ENCODE results near the gene NCOA7.
"Not testable (repeated sequence)": the region's sequence is repeated elsewhere in the genome, so short reads cannot be mapped to it uniquely, and the experiment has no call there.

- not testable (repeated sequence) for TF ChIP-seq CTCF (IDR thresholded peaks at IDR 0.05); POLR2AphosphoS5 (IDR thresholded peaks at IDR 0.05; ENCODE audit: low read depth, low read length)
Observed at GRCh38 chr6:125912430-125912829, 121.7 kb downstream of the NCOA7 start.

Measured in Panc1 (cell line).